Memory B cell (primary cell): ENCODE data around the gene ZNF582.
"Not testable (repeated sequence)": the region's sequence is repeated elsewhere in the genome, so short reads cannot be mapped to it uniquely, and the experiment has no call there.

Experiments used
- ATAC-seq: fragments of 150-1000 bp; cut with Tn5 transposase; 2 replicates; pipeline ENCODE4 v1.10.0; 2021; ENCODE audit warnings: low read depth, mild to moderate bottlenecking, moderate library complexity
- DNase-seq, 2 donors: peaks; one replicate each; pipeline ENCODE4 v3.0.0; 2022; ENCODE audit warnings: low spot score in 2 of 2
- H3K27ac Mint-ChIP-seq: one replicate; pipeline ENCODE4 v1.8.0; 2022; ENCODE audit warnings: mild to moderate bottlenecking, moderate library complexity, mixed read lengths
- H3K27me3 Mint-ChIP-seq: one replicate; pipeline ENCODE4 v1.8.0; 2022; ENCODE audit warnings: mixed read lengths
- H3K36me3 Mint-ChIP-seq: one replicate; pipeline ENCODE4 v1.8.0; 2022; ENCODE audit warnings: mild to moderate bottlenecking, mixed read lengths
- H3K4me1 Mint-ChIP-seq: one replicate; pipeline ENCODE4 v1.8.0; 2022; ENCODE audit warnings: mixed read lengths
- H3K4me3 Mint-ChIP-seq: one replicate; pipeline ENCODE4 v1.8.0; 2022; ENCODE audit warnings: mild to moderate bottlenecking, moderate library complexity, mixed read lengths
- H3K9me3 Mint-ChIP-seq: one replicate; pipeline ENCODE4 v1.8.0; 2022; ENCODE audit warnings: mixed read lengths

The ZNF582 gene

GRCh38 chr19:56372281-56372680 lies 21.1 kb downstream of the ZNF582 start:
- Mint-ChIP-seq H3K4me3 (no peak overlapping the region), H3K9me3 (peaks cover 20% of the 10 kb centered on the region), H3K4me1 (peaks cover 16% of the 10 kb centered on the region), H3K36me3 (peaks cover 56% of the 10 kb centered on the region), H3K27ac (no peak overlapping the region), H3K27me3 (no peaks in the 10 kb centered on the region)
- no peak for DNase-seq
- no peak for ATAC-seq

- DNase-seq (no peak), ATAC-seq (no peak)
- Mint-ChIP-seq H3K4me1 (peaks cover 16% of the 10 kb centered on the region), H3K9me3 (peaks cover 9% of the 10 kb centered on the region), H3K4me3 (peak overlapping the region; percentile 39), H3K36me3 (peaks cover 40% of the 10 kb centered on the region), H3K27ac (no peak overlapping the region), H3K27me3 (no peaks in the 10 kb centered on the region)
Observed at GRCh38 chr19:56369886-56370676, 23.3 kb downstream of the ZNF582 start.

- H3K36me3 Mint-ChIP-seq: peaks cover 27% of the 10 kb centered on the region
- no peaks in the 10 kb centered on the region for H3K27me3 Mint-ChIP-seq
- H3K27ac Mint-ChIP-seq: peak overlapping the region; percentile 96
- DNase-seq (peak; percentile 72 to 81), ATAC-seq (peak; percentile 95)
- peak overlapping the region; percentile 95 for H3K4me3 Mint-ChIP-seq
- H3K4me1 Mint-ChIP-seq: peaks cover 16% of the 10 kb centered on the region
- peaks cover 19% of the 10 kb centered on the region for H3K9me3 Mint-ChIP-seq
Observed at GRCh38 chr19:56367829-56368711, 25.3 kb downstream of the ZNF582 start.

- Mint-ChIP-seq H3K4me1 (no peaks in the 10 kb centered on the region), H3K36me3 (peaks cover 36% of the 10 kb centered on the region)
Observed at GRCh38 chr19:56360841-56361240, 32.5 kb downstream of the ZNF582 start.

GRCh38 chr19:56356944-56357343 lies 36.4 kb downstream of the ZNF582 start:
- Mint-ChIP-seq H3K9me3 (peaks cover 24% of the 10 kb centered on the region), H3K27ac (no peak overlapping the region), H3K4me3 (no peak overlapping the region), H3K27me3 (no peaks in the 10 kb centered on the region), H3K4me1 (no peaks in the 10 kb centered on the region), H3K36me3 (peaks cover 31% of the 10 kb centered on the region)
- DNase-seq (no peak), ATAC-seq (no peak)

More at GRCh38 chr19:56360841-56361240, 32.5 kb downstream of the ZNF582 start:
- no peak overlapping the region for H3K4me3 Mint-ChIP-seq
- peaks cover 37% of the 10 kb centered on the region for H3K9me3 Mint-ChIP-seq
- no peaks in the 10 kb centered on the region for H3K27me3 Mint-ChIP-seq
- DNase-seq (no peak), ATAC-seq (no peak)
- no peak overlapping the region for H3K27ac Mint-ChIP-seq

- no peak overlapping the region for H3K4me3 Mint-ChIP-seq
- no peak overlapping the region for H3K27ac Mint-ChIP-seq
- no peaks in the 10 kb centered on the region for H3K27me3 Mint-ChIP-seq
- H3K4me1 Mint-ChIP-seq: no peaks in the 10 kb centered on the region
- ATAC-seq (no peak), DNase-seq (no peak)
- H3K36me3 Mint-ChIP-seq: peaks cover 22% of the 10 kb centered on the region
- H3K9me3 Mint-ChIP-seq: peaks cover 19% of the 10 kb centered on the region
Observed at GRCh38 chr19:56355517-56355916, 37.8 kb downstream of the ZNF582 start.

GRCh38 chr19:56351208-56351607 lies 42.1 kb downstream of the ZNF582 start:
- no peak overlapping the region for H3K4me3 Mint-ChIP-seq
- H3K36me3 Mint-ChIP-seq: no peaks in the 10 kb centered on the region

GRCh38 chr19:56350416-56351045 lies 42.8 kb downstream of the ZNF582 start:
- ATAC-seq (peak; percentile 58), DNase-seq (peak; percentile 27 to 51)
- no peaks in the 10 kb centered on the region for H3K9me3 Mint-ChIP-seq
- H3K4me1 Mint-ChIP-seq: peaks cover 2% of the 10 kb centered on the region
- H3K4me3 Mint-ChIP-seq: no peak overlapping the region
- H3K27me3 Mint-ChIP-seq: no peaks in the 10 kb centered on the region
- H3K27ac Mint-ChIP-seq: peak overlapping the region; percentile 48
- H3K36me3 Mint-ChIP-seq: no peaks in the 10 kb centered on the region

More at GRCh38 chr19:56351208-56351607, 42.1 kb downstream of the ZNF582 start:
- DNase-seq (no peak), ATAC-seq (no peak)
- peaks cover 2% of the 10 kb centered on the region for H3K4me1 Mint-ChIP-seq
- H3K27ac Mint-ChIP-seq: no peak overlapping the region
- no peaks in the 10 kb centered on the region for H3K27me3 Mint-ChIP-seq
- H3K9me3 Mint-ChIP-seq: no peaks in the 10 kb centered on the region

- no peak for DNase-seq
- Mint-ChIP-seq H3K27me3 (no peaks in the 10 kb centered on the region), H3K4me3 (no peak overlapping the region)
Observed at GRCh38 chr19:56348289-56348877, 45.0 kb downstream of the ZNF582 start.

GRCh38 chr19:56347163-56347778 lies 46.1 kb downstream of the ZNF582 start:
- H3K27ac Mint-ChIP-seq: no peak overlapping the region
- ATAC-seq (no peak), DNase-seq (no peak)
- H3K4me1 Mint-ChIP-seq: peaks cover 2% of the 10 kb centered on the region
- no peak overlapping the region for H3K4me3 Mint-ChIP-seq
- H3K9me3 Mint-ChIP-seq: peaks cover 6% of the 10 kb centered on the region
- peaks cover 8% of the 10 kb centered on the region for H3K27me3 Mint-ChIP-seq
- H3K36me3 Mint-ChIP-seq: peaks cover 2% of the 10 kb centered on the region

More at GRCh38 chr19:56348289-56348877, 45.0 kb downstream of the ZNF582 start:
- ATAC-seq: no peak
- no peaks in the 10 kb centered on the region for H3K9me3 Mint-ChIP-seq
- H3K36me3 Mint-ChIP-seq: no peaks in the 10 kb centered on the region
- peaks cover 2% of the 10 kb centered on the region for H3K4me1 Mint-ChIP-seq
- H3K27ac Mint-ChIP-seq: no peak overlapping the region

- H3K27me3 Mint-ChIP-seq: peaks cover 12% of the 10 kb centered on the region
- peaks cover 11% of the 10 kb centered on the region for H3K9me3 Mint-ChIP-seq
- peaks cover 2% of the 10 kb centered on the region for H3K36me3 Mint-ChIP-seq
- no peaks in the 10 kb centered on the region for H3K4me1 Mint-ChIP-seq
- no peak overlapping the region for H3K4me3 Mint-ChIP-seq
- ATAC-seq (no peak), DNase-seq (no peak)
- H3K27ac Mint-ChIP-seq: no peak overlapping the region
Observed at GRCh38 chr19:56341948-56342347, 51.4 kb downstream of the ZNF582 start.

- ATAC-seq, H3K27ac Mint-ChIP-seq, H3K4me1 Mint-ChIP-seq, H3K4me3 Mint-ChIP-seq, H3K36me3 Mint-ChIP-seq, DNase-seq: not testable (repeated sequence)
- H3K9me3 Mint-ChIP-seq: peaks cover 18% of the 10 kb centered on the region
- peaks cover 12% of the 10 kb centered on the region for H3K27me3 Mint-ChIP-seq
Observed at GRCh38 chr19:56339031-56339430, 54.3 kb downstream of the ZNF582 start.

- not testable (repeated sequence) for H3K4me3 Mint-ChIP-seq, H3K27me3 Mint-ChIP-seq, H3K36me3 Mint-ChIP-seq, H3K4me1 Mint-ChIP-seq, H3K27ac Mint-ChIP-seq, DNase-seq, ATAC-seq
- peaks cover 14% of the 10 kb centered on the region for H3K9me3 Mint-ChIP-seq
Observed at GRCh38 chr19:56337077-56337476, 56.3 kb downstream of the ZNF582 start.
